GM10266 (cell line): ENCODE data around the gene QSOX2.
A peak's percentile ranks its signal among the peaks of the same experiment; 100 is the strongest.

Experiments
- DNase-seq: peaks from one replicate; pipeline ENCODE4 v3.0.0; 2012; ENCODE audit errors: extremely low spot score
- CTCF ChIP-seq: IDR thresholded peaks from 2 replicates; pipeline ENCODE4 v1.5.1; 2012; ENCODE audit warnings: mild to moderate bottlenecking, low read depth; ENCODE audit not compliant: control insufficient read depth, insufficient read depth; ENCODE audit errors: missing control alignments

Gene QSOX2

GRCh38 chr9:136174779-136175615, 70.6 kb downstream of the QSOX2 start:
- DNase-seq, result no peak
- TF ChIP-seq CTCF, result no peak

- no peak for DNase-seq
- TF ChIP-seq CTCF, result no peak
These were observed 71.8 kb downstream of the QSOX2 start for GRCh38 chr9:136173648-136174290.

GRCh38 chr9:136172412-136173079, 73.1 kb downstream of the QSOX2 start:
- no peak for DNase-seq
- no peak for TF ChIP-seq CTCF

- no peak for DNase-seq
- no peak for TF ChIP-seq CTCF
These were observed 73.7 kb downstream of the QSOX2 start for GRCh38 chr9:136171801-136172411.

GRCh38 chr9:136171009-136171800, 74.4 kb downstream of the QSOX2 start:
- no peak for DNase-seq
- no peak for TF ChIP-seq CTCF

GRCh38 chr9:136170006-136170901, 75.4 kb downstream of the QSOX2 start:
- DNase-seq, result peak; percentile 86
- peak; percentile 82 for TF ChIP-seq CTCF
